ENCODE measurements around the gene UNC45A.

UNC45A gene

DNA sequence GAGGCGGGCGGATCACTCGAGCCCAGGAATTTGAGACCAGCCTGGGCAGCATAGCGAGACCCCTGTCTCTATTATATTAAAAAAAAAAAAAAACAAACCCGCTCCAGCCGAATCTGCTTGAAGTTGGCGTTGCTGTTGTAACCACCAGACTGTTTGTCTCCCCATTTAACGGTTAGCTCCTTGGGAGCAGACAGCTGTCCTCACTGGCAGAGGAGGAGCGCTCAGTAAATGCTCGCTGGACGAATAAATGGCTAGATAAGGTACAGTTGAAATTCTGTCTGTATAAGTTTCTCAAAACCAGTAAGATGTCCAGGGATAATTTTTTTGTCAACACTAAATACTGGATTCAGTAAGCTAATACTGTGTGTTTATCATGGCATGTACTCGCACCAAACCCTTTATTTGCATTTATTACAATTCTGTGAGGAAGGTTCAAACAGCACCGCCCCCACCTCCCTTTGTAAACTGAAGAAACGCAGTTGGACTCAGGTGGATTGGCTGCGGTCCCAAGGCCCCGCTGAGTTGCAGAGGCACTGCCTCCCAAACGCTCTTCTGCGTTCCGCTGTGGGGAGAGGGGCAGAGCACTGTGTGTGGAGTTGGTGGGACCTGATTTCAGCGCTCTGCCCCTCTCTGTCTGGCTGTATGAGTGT, 20.7 kb downstream of the UNC45A start:
- H3K27ac ChIP-seq (ENCODE audit: low read length, poor library complexity, severe bottlenecking), result no peak overlapping the region
- H3K36me3 ChIP-seq (ENCODE audit: control insufficient read depth in 1 of 2, insufficient read depth in 2 of 2, low read depth in 1 of 2, low read length in 2 of 2), result peaks cover 37 to 52% of the 10 kb centered on the region in 2 experiments
- peak overlapping the region; percentile 96 for H3K9ac ChIP-seq (ENCODE audit: low read length)
- H3K4me2 ChIP-seq (ENCODE audit: low read length, poor library complexity, severe bottlenecking), result no peak overlapping the region
- no peaks in the 10 kb centered on the region for H3K9me3 ChIP-seq (ENCODE audit: control insufficient read depth, low read length)
- peak overlapping the region in 1 of 2 experiments; percentile 86 for H3K4me3 ChIP-seq (ENCODE audit: insufficient read depth in 1 of 2, low read depth in 1 of 2, low read length in 2 of 2)
- peaks cover 15% of the 10 kb centered on the region for H3K79me1 ChIP-seq (replicated peaks; ENCODE audit: low read length, poor library complexity, severe bottlenecking)
- no peak for DNase-seq
- H2BK12ac ChIP-seq (ENCODE audit: low read length in 2 of 2), result no peak overlapping the region
- peak overlapping the region; percentile 35 for H4K8ac ChIP-seq (ENCODE audit: low read length)
- H2BK15ac ChIP-seq (ENCODE audit: low read depth, poor library complexity, severe bottlenecking), result no peak overlapping the region
- no peak overlapping the region for H2BK120ac ChIP-seq (ENCODE audit: low read depth, low read length)
- 82% methylated on average over 18 of the region's 20 CpGs for WGBS
- peaks cover 21% of the 10 kb centered on the region for H3K4me1 ChIP-seq (ENCODE audit: control insufficient read depth, insufficient read depth, low read depth, low read length)
- no peak overlapping the region for H3K14ac ChIP-seq (ENCODE audit: low read length in 2 of 2)
- H2AFZ ChIP-seq (ENCODE audit: low read depth, low read length), result no peak overlapping the region
- H3K4ac ChIP-seq (ENCODE audit: low read depth in 1 of 2, low read length in 2 of 2), result no peak overlapping the region
- no peak overlapping the region for H2BK5ac ChIP-seq (ENCODE audit: low read depth, low read length, poor library complexity, severe bottlenecking)
- no peak overlapping the region for H3K18ac ChIP-seq (ENCODE audit: low read depth in 1 of 2, low read length in 2 of 2)
- H2AK5ac ChIP-seq (ENCODE audit: low read length, severe bottlenecking), result no peak overlapping the region
- no peaks in the 10 kb centered on the region for H3K27me3 ChIP-seq (ENCODE audit: control insufficient read depth in 1 of 2, insufficient read depth in 1 of 2, low read length in 2 of 2)
- no peak overlapping the region for H4K91ac ChIP-seq (ENCODE audit: low read length)
- no peak overlapping the region for H3K23ac ChIP-seq (ENCODE audit: low read length in 2 of 2)

DNA sequence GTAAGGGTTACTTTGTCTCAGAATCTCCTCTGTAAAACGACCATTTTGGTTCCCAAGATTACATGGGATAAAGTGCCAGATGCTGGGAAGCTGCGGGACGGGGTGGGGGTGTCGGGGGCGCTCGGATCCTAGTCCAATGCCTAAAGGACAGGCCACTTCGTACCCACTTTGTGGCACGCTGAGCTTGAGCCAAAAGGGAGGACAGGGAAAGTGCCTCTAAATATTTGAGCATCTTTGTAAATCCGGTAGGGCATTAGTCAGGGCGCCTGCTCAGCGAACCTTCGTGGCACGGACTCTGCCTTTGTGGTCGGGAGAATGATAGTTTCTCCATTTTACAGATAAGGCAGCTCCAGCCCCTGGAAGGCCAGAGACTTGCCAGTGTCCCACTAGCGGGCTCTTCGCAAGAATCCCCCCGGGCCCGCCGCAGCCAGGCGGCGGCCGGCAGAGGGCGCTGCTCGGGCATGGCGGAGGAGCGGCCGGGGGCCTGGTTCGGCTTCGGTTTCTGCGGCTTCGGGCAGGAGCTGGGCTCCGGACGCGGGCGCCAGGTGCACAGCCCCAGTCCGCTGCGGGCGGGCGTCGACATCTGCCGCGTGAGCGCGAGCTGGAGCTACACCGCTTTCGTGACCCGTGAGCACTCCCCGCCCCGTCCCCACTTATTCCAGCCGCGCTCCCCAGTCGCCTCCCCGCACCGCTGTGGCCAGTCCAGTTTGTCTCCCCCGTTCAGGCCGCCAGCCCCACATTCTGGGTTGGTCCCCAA, 21.4 kb downstream of the UNC45A start:
- Histone ChIP-seq H3K4me1 (ENCODE audit: control insufficient read depth, insufficient read depth, low read depth, low read length) (peaks cover 21% of the 10 kb centered on the region), H2BK15ac (ENCODE audit: low read depth, poor library complexity, severe bottlenecking) (peak overlapping the region; percentile 61), H3K4me2 (ENCODE audit: low read length, poor library complexity, severe bottlenecking) (peak overlapping the region; percentile 91), H2BK12ac (ENCODE audit: low read length in 2 of 2) (no peak overlapping the region), H3K14ac (ENCODE audit: low read length in 2 of 2) (no peak overlapping the region), H2AFZ (ENCODE audit: low read depth, low read length) (peak overlapping the region; percentile 73), H3K4ac (ENCODE audit: low read depth in 1 of 2, low read length in 2 of 2) (no peak overlapping the region), H2BK120ac (ENCODE audit: low read depth, low read length) (no peak overlapping the region), H3K27me3 (ENCODE audit: control insufficient read depth in 1 of 2, insufficient read depth in 1 of 2, low read length in 2 of 2) (no peaks in the 10 kb centered on the region), H4K8ac (ENCODE audit: low read length) (peak overlapping the region; percentile 88), H3K79me1 (replicated peaks; ENCODE audit: low read length, poor library complexity, severe bottlenecking) (peaks cover 17% of the 10 kb centered on the region), H2BK5ac (ENCODE audit: low read depth, low read length, poor library complexity, severe bottlenecking) (no peak overlapping the region), H3K9ac (ENCODE audit: low read length) (peak overlapping the region; percentile 78), H3K4me3 (ENCODE audit: insufficient read depth in 1 of 2, low read depth in 1 of 2, low read length in 2 of 2) (peak overlapping the region; percentile 67 to 86), H3K18ac (ENCODE audit: low read depth in 1 of 2, low read length in 2 of 2) (peak overlapping the region; percentile 57 to 68), H2AK5ac (ENCODE audit: low read length, severe bottlenecking) (no peak overlapping the region), H4K91ac (ENCODE audit: low read length) (no peak overlapping the region), H3K9me3 (ENCODE audit: control insufficient read depth, low read length) (no peaks in the 10 kb centered on the region), H3K27ac (ENCODE audit: low read length, poor library complexity, severe bottlenecking) (no peak overlapping the region), H3K23ac (ENCODE audit: low read length in 2 of 2) (no peak overlapping the region), H3K36me3 (ENCODE audit: control insufficient read depth in 1 of 2, insufficient read depth in 2 of 2, low read depth in 1 of 2, low read length in 2 of 2) (peaks cover 37 to 55% of the 10 kb centered on the region in 2 experiments)
- WGBS, result 12% methylated on average over 42 of the region's 56 CpGs
- DNase-seq, result peak; percentile 79

DNA sequence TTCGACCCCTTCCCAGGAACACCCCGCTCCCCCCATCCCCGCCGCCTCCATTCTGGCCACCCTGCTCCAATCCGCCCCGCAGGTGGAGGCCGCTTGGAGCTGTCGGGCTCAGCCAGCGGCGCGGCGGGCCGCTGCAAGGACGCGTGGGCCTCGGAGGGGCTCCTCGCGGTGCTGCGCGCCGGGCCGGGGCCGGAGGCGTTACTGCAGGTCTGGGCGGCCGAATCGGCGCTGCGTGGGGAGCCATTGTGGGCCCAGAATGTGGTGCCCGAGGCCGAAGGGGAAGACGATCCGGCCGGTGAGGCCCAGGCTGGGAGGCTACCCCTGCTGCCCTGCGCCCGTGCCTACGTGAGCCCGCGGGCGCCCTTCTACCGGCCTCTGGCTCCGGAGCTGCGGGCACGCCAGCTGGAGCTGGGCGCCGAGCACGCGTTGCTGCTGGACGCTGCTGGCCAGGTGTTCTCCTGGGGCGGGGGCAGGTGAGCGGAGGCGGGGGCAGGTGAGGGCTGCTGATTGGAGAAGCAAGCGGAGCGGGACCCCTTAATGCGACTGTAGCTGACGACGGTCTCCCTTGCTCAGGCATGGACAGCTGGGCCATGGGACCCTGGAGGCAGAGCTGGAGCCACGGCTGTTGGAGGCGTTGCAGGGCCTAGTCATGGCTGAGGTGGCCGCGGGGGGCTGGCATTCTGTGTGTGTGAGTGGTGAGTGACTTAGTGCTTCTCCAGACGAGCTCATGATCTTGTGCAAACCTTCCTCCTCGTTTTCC, 22.1 kb downstream of the UNC45A start:
- Histone ChIP-seq H3K23ac (ENCODE audit: low read length in 2 of 2) (peak overlapping the region in 1 of 2 experiments; percentile 65), H2BK12ac (ENCODE audit: low read length in 2 of 2) (peak overlapping the region in 1 of 2 experiments; percentile 24), H3K9me3 (ENCODE audit: control insufficient read depth, low read length) (no peaks in the 10 kb centered on the region), H2BK5ac (ENCODE audit: low read depth, low read length, poor library complexity, severe bottlenecking) (no peak overlapping the region), H2AFZ (ENCODE audit: low read depth, low read length) (peak overlapping the region; percentile 73), H3K4me1 (ENCODE audit: control insufficient read depth, insufficient read depth, low read depth, low read length) (peaks cover 21% of the 10 kb centered on the region), H2AK5ac (ENCODE audit: low read length, severe bottlenecking) (no peak overlapping the region), H3K14ac (ENCODE audit: low read length in 2 of 2) (peak overlapping the region in 1 of 2 experiments; percentile 76), H4K8ac (ENCODE audit: low read length) (peak overlapping the region; percentile 88), H3K18ac (ENCODE audit: low read depth in 1 of 2, low read length in 2 of 2) (peak overlapping the region; percentile 57 to 68), H4K91ac (ENCODE audit: low read length) (peak overlapping the region; percentile 95), H3K4me3 (ENCODE audit: insufficient read depth in 1 of 2, low read depth in 1 of 2, low read length in 2 of 2) (peak overlapping the region; percentile 67 to 86), H3K9ac (ENCODE audit: low read length) (peak overlapping the region; percentile 78), H3K27me3 (ENCODE audit: control insufficient read depth in 1 of 2, insufficient read depth in 1 of 2, low read length in 2 of 2) (no peaks in the 10 kb centered on the region), H2BK120ac (ENCODE audit: low read depth, low read length) (no peak overlapping the region), H3K4me2 (ENCODE audit: low read length, poor library complexity, severe bottlenecking) (peak overlapping the region; percentile 91), H3K4ac (ENCODE audit: low read depth in 1 of 2, low read length in 2 of 2) (no peak overlapping the region), H3K36me3 (ENCODE audit: control insufficient read depth in 1 of 2, insufficient read depth in 2 of 2, low read depth in 1 of 2, low read length in 2 of 2) (peaks cover 37 to 51% of the 10 kb centered on the region in 2 experiments), H2BK15ac (ENCODE audit: low read depth, poor library complexity, severe bottlenecking) (peak overlapping the region; percentile 61), H3K79me1 (replicated peaks; ENCODE audit: low read length, poor library complexity, severe bottlenecking) (peaks cover 17% of the 10 kb centered on the region), H3K27ac (ENCODE audit: low read length, poor library complexity, severe bottlenecking) (no peak overlapping the region)
- 20% methylated on average over 58 of the region's 63 CpGs for WGBS
- peak; percentile 44 for DNase-seq
